Peyer's patch (tissue), 4 donors: ENCODE measurements around the gene TRIM41.

Source experiments
- CTCF ChIP-seq, 6 experiments: fragments of 450-650 bp in 4 of 6; fragments of 200-600 bp in 2 of 6; sonication (generic) in 1 of 6; IDR thresholded peaks; one replicate each; pipeline ENCODE4 v1.5.1; 2017 to 2019; ENCODE audit warnings: antibody characterized with exemption in 6 of 6, mild to moderate bottlenecking in 3 of 6, moderate library complexity in 1 of 6
- POLR2A ChIP-seq, 2 donors: fragments of 450-650 bp; IDR thresholded peaks; one replicate each; pipeline ENCODE4 v1.5.1; 2017; ENCODE audit warnings: antibody characterized with exemption in 2 of 2, mild to moderate bottlenecking in 2 of 2, moderate library complexity in 2 of 2

GRCh38 chr5:181220178-181220515 is 2.9 kb upstream of the TRIM41 start:
- TF ChIP-seq POLR2A (IDR thresholded peaks at IDR 0.05) = no peak
- no peak for TF ChIP-seq CTCF (IDR thresholded peaks at IDR 0.05)
